ENCODE results near the gene MYO5B. TPM values are rescaled to one million over a fixed set of nuclear protein-coding genes. Genes with fewer than 3 reads are reported as not detected.

The MYO5B gene
- total and polyA plus RNA-seq, 2 of the 4 experiments (the other 2 are of a cell fraction) = 0.24 to 0.54 TPM

DNA sequence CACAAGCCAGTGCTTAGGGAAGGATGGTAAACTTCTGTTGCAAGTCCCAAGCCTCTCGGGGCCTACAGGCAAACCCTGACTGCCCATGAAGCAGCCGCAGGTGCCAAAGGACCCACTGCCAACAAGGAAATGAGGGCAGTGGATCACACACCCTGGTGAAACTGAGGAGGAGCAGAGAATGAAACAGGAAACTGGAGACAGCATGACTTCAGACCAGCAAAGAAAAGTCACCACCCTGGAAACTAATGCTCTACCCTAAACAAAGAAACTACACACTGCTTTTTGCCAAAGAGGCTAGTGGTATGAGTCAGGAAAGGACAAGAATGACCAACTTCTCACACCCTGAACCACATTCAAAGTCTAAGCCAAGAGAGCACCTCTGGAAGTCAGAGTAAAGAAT is 97.2 kb downstream of the MYO5B start:
- H3K9ac ChIP-seq (ENCODE audit: low read depth, low read length) = no peak overlapping the region
- in situ Hi-C loops (cut with MboI; ENCODE audit: low sequenced_read_pairs) (no loop called here), intact Hi-C loops (cut with micrococcal nuclease) (no loop called here), dilution Hi-C loops (cut with HindIII; ENCODE audit: low sequenced_read_pairs, unreplicated experiment) (no loop called here)
- no CpG with 5 or more reads among the region's 2 CpGs for WGBS, 2 experiments (ENCODE audit: extremely low coverage in 2 of 2, insufficient read length in 1 of 2)
- no peak overlapping the region for H2AFZ ChIP-seq (replicated peaks; ENCODE audit: low read length, poor library complexity)
- CTCF ChIA-PET = no interaction called here
- no peak overlapping the region for H2BK20ac ChIP-seq (ENCODE audit: low read depth, low read length)
- no peak overlapping the region for H3K4me2 ChIP-seq (ENCODE audit: low read depth, low read length)
- H2AK9ac ChIP-seq (replicated peaks; ENCODE audit: low read depth, low read length, poor library complexity) = no peak overlapping the region
- H4K8ac ChIP-seq (ENCODE audit: low read depth in 2 of 2, low read length in 2 of 2) = no peak overlapping the region
- POLR2A ChIA-PET (ENCODE audit: unreplicated experiment) = no interaction called here
- H3K4me3 ChIP-seq (ENCODE audit: insufficient read depth, low read depth, low read length) = no peak overlapping the region
- H3K14ac ChIP-seq (replicated peaks; ENCODE audit: low read depth, low read length) = no peak overlapping the region
- H3K4ac ChIP-seq (ENCODE audit: low read depth, low read length) = no peak overlapping the region
- no peak overlapping the region for H3K18ac ChIP-seq (ENCODE audit: low read depth, low read length)
- no peak overlapping the region for H2BK5ac ChIP-seq (ENCODE audit: low read depth, low read length, poor library complexity, severe bottlenecking)
- TF ChIP-seq RCOR1 (IDR thresholded peaks at IDR 0.05; ENCODE audit: insufficient replicate concordance, low read length) (no peak), MAFK (IDR thresholded peaks at IDR 0.05; ENCODE audit: low read depth, low read length) (no peak), RAD21 (IDR thresholded peaks at IDR 0.05; ENCODE audit: low read length) (no peak), POLR2A (IDR thresholded peaks at IDR 0.05; ENCODE audit: low read depth, low read length) (no peak), SMC3 (IDR thresholded peaks at IDR 0.05; ENCODE audit: low read depth, low read length) (no peak), MAZ (IDR thresholded peaks at IDR 0.05; ENCODE audit: borderline replicate concordance, low read depth, low read length) (no peak), NFE2L2 (IDR thresholded peaks at IDR 0.05; ENCODE audit: low read depth, low read length) (no peak)
- no peaks in the 10 kb centered on the region for H3K27me3 ChIP-seq (ENCODE audit: control insufficient read depth, insufficient read depth, low read length)
- no peak overlapping the region for H2AK5ac ChIP-seq (ENCODE audit: low read depth, low read length)
- no peak overlapping the region for H3K27ac ChIP-seq (ENCODE audit: insufficient read depth, low read length)
- no peak overlapping the region for H2BK120ac ChIP-seq (ENCODE audit: low read depth, low read length)
- H4K91ac ChIP-seq (ENCODE audit: insufficient read depth, low read depth, low read length) = no peak overlapping the region
- H3K23ac ChIP-seq (ENCODE audit: low read depth, low read length) = no peak overlapping the region
- no peaks in the 10 kb centered on the region for H3K4me1 ChIP-seq (ENCODE audit: control insufficient read depth, insufficient read depth, low read length)
- no peak overlapping the region for H2BK15ac ChIP-seq (ENCODE audit: low read depth, low read length)
- DNase-seq (no peak), ATAC-seq (ENCODE audit: low read depth) (no peak)
- H4K20me1 ChIP-seq (ENCODE audit: insufficient read depth, low read length) = no peaks in the 10 kb centered on the region
- H3K9me1 ChIP-seq (ENCODE audit: insufficient read depth, low read length) = no peaks in the 10 kb centered on the region
- H3K36me3 ChIP-seq (ENCODE audit: control insufficient read depth, insufficient read depth, low read length) = no peaks in the 10 kb centered on the region
- no TSS peak for BruUV-seq (replicated peaks)
- no peak overlapping the region for H3K56ac ChIP-seq (ENCODE audit: extremely low read depth, insufficient read depth, low read length)
- H3K9me3 ChIP-seq (ENCODE audit: control insufficient read depth, insufficient read depth, low read length) = no peaks in the 10 kb centered on the region
- no peaks in the 10 kb centered on the region for H3K79me1 ChIP-seq (ENCODE audit: low read depth in 1 of 2, low read length in 2 of 2)
- H4K5ac ChIP-seq (ENCODE audit: low read depth, low read length) = no peak overlapping the region

Measured in IMR-90 (cell line).